GM19035 (cell line): ENCODE data around the gene PPFIBP1.
"Not testable (repeated sequence)": the region's sequence is repeated elsewhere in the genome, so short reads cannot be mapped to it uniquely, and the experiment has no call there.

Experiments used
- ATAC-seq: cut with Tn5 transposase; IDR thresholded peaks from one replicate; pipeline ENCODE4 v1.9.1; 2021; ENCODE audit not compliant: unreplicated experiment

The PPFIBP1 gene

DNA sequence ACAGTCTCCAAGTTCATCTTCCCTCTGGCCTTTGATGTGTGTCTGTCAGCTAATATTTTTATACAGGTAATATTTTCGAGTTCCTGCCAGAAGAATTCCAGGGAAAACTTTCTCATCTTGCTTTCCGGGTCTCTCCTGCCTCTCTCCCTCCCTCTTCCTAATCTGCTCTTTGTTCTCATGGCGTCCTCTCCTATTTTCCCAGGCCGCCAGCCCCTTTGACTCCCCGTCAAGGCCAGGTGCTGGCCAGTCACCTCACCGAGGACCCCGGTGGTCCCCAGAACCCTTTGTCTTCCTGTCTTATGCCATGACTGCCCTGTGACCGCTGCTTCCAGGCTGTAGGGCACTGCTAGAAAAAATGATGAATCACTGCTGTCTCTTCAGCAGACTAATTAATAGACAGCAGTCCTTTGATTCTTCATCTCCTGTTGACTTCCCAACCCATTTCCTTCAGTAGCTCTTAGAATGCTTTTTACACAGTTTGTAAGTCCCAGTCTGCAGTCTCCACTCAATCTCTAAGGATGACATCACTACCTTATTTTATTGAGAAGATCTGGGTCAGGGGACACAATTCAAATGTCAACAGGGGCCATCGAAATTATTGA, 40.7 kb downstream of the PPFIBP1 start:
- no peak for ATAC-seq

DNA sequence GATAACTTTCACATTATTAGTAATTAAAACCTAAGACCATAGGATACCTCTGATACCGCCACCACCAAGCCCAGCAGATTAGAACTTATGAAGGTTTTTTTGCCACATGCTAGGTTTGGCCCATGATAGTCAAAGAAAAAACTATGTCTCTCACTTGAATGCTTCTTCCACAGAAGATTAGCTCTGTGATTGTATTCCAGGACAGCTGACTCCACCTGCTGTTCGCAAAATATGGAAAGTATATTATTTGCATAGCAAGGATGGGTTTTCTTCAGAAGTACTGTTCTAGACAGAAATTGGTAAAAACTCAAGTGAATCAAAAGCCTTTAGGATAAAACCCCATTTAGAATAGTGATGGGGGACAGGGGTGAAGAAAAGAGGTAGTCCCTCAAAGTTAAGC, 42.2 kb downstream of the PPFIBP1 start:
- ATAC-seq = no peak

DNA sequence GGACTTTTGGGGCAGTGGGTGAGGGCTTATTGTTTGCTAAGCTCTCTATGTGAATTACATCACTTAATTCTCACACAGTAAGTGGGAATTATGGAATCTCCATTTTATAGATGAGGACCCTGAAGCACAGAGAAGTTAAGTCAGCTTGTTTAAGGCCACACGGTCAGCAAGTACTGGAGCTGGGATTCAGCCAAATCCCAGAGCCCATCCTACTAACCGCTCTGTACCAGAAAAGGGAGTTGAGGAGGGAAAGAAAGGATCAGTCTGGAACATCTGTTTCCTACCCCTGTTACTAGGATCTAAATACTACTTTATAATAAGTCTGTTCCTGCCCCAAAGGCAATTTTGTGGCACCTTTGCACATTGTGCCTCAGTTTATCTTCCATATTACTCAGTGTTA, 42.6 kb downstream of the PPFIBP1 start:
- no peak for ATAC-seq

DNA sequence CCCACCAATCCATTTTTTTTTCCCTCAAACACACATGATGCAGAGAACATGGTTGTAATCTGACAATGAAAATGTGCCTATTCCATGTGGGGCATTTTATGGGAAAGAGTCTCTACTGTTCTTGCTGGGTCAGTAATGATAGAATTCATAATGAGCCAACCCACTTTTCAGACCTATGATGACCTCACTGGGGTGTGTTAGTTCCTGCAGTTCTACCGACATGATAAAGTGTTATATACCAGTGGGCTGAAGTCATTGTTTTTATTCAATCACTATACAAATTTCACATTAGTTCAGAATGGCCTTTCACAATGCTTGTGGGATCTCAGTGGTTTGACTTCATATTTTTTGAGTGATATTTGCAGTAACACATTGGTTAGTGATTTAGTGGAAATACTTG, 47.5 kb downstream of the PPFIBP1 start:
- no peak for ATAC-seq

DNA sequence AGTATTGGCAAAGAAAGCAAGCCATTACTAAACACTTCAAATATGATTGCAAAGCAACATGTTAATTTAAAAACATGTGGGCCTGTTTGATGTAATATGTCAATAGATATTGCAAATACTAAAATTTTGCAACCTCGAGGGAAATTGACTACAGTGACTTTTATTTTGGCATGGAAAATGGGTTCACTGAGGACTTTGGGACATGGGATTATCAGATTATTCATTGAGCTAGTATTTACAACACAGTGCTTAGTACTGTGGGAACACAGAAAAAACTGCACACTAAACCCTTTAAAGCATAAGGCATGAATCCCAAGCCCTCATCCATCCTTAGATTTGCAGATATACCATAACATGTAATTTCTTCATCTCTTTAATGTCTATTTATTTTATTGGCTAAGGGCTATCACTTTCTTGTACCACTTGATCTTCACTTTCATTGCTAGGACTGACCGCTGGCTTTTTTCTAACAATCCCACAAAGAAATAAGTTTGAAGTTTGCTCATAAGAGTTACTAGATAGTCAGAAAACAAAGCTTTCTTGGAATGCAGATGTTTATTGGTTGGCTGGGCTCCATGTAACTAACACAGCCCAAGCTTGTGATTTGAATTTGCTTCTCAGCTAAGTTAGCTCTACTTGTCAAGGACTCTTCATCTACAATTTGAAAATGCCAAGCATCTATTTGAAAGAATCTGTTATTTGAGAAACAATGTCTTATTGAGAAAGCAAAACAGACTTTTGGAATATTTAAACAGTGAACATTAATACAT, 48.7 kb downstream of the PPFIBP1 start:
- ATAC-seq = no peak

DNA sequence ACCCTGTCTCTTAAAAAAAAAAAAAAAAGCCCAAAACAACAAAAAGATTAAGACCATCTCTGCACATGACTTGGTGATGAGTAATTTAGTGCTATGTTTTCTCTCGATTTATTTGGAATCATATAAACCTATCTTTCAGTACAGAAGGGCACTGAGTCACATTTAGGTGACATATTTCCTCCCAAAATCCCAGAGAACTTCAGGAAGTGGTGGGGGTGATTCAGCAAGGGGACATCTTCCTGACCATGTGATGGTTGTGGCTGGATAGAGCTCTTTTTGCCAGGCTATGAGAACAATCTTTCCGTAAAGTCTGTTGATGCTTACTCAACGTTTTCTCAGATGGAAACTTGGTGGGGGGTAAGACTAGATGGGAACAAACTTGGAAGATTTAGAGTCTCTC, 50.0 kb downstream of the PPFIBP1 start:
- ATAC-seq = no peak

DNA sequence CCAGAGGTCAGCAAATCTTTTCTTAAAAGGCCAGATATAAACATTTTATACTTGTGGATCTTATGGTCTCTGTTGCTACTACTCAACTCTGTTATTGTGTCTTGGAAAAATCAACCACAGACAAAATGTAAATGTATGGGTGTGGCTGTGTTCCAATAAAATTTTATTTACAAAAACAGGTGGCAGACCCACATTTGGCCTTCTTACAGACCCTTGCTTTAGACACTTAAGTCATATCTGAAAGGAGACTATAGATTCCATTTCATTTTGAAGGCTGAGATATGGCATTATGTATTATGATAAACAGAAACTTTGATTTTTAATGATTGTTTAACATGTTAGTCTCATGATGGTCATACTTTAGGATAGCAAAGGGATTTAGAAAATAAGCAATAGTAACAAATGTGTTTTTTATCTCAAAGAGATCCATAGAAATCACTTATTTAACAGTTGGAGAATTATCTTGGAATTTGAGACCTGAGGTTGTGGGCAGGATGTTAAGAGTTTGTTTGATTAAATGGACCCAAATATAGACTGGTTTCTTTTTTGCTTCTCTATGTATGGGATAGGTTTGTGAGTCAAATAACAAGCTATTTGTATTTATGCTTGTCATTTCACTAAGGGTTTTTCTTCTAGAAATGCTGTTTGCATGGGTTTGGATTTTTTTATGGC, 51.2 kb downstream of the PPFIBP1 start:
- ATAC-seq = no peak

DNA sequence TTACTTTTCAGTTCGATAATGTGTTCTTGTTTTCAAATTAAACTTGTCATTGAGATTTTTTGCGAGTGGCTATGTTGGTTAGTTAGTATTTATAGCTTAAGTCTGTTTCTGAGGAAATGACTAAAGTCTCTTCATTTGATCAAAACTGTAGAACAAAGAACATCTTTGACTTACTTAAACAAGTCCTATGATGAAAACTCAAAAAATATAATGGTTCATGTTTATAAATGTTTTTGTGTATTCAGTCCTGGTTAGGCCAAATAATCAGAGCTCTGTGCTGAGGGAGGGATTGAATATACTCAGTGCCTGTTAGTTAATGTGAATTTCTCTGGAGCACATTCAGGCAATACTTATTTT, 51.7 kb downstream of the PPFIBP1 start:
- no peak for ATAC-seq

DNA sequence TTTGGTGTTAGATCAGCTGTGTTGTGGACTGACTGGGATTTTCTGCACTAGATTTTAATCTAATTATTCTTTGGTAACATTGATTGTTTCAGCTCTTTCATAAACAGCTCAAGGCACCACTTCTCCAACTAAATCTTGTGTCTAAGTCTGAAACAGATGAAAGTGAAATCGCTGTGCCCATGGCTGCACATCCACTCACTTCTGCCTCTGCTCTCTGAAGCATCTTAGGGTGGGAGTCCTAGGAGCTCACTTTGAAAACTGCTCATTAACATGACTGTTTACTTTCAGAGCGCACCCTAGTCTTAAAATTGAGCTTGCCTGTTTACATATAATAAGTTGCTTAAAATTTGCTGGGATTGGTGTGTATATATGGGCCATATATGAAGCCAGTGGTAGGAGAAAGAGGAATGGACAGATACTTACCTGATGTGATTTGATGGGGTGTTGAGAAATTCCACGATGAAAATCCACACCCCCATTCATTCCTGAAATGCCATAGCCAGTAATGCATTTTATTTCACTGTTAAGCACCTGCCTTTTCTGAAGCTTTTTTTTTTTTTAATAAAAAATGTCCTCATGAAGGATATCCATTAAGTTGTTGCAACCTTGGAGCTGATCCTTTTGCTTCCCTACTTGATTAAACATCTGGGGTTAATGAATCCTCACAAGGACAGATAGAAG, 52.8 kb downstream of the PPFIBP1 start:
- no peak for ATAC-seq

DNA sequence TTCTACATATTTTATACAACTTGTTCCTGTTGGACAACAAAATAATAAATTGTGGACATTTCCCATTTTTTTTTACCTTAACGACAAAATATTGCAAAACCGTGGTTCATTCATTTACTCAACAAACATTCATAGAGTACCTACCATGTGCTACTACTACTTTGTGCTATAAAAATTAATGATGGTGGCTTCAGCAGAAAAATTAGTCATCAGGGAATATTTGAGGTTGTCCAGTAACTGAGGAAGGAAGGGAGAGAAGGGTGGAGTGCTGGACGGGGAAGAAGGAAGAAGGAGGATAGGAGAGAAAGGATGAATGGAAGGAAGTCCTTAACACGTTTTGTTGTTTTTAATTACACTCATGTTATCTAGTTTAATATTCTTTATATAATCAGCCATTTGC, 53.7 kb downstream of the PPFIBP1 start:
- no peak for ATAC-seq

DNA sequence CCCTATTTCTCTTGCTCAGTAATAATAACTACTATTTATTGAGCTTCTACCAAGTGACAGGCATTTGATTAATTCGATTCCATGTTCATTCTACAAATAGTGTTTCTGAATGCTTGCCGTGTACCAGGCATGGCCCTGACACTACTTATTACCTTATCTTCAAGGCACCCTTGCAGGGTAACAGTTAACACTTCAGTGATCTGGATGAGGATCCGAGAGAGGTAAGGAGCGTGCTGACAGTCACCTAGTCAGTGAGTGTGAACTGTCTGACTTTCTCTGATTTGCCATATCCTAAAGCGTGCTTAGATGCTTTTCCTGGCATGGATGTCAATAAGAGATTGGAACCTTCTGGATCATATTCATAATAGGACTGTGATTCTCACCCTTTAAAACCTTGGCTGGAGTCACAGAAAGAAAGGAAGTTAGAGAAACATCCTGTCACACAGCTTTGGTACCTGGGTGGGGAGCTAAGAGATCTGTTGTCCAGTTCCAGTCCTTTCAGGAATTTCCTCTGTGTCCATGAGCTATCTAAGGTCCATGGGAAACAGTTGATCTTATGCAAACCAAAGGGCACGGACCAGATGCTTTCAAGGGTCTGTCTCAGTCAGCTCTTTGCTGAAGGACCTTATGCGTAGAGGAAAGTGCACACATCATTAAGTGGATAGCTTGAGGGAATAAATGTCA, 54.8 kb downstream of the PPFIBP1 start:
- no peak for ATAC-seq

DNA sequence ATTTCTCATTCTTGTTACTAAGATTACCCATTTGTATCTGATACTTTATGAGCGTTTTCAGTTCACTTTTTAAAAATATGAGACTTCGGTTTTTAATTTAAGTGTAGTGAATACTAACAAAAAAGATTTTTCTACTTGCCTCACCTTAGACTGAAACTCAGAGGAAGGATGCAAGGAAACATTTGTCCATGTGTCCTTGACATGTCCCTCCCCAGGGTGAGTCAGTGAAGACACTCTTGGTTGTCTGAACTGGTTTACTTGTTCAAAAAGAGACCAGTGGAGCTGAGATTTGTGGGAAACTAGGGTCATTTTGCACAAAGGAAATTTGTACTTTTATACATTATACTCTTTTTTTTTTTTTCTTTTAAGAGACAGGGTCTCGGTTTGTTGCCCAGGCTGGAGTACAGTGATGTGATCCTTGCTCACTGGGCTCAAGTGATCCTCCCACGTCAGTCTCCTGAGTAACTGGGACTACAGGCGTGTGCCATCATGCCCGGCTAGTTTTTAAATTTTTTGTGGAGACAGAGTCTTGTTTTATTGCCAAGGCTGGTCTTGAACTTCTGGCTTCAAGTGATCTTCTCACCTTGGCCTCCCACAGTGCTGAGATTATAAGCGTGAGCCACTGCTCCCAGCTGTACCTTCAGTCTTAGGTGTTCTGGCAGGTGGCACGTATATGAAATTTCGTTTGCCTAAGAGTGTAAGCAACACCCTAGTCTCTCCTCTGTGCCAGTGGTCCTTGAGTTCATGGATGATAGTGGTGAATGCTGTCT, 56.7 kb downstream of the PPFIBP1 start:
- ATAC-seq = no peak

DNA sequence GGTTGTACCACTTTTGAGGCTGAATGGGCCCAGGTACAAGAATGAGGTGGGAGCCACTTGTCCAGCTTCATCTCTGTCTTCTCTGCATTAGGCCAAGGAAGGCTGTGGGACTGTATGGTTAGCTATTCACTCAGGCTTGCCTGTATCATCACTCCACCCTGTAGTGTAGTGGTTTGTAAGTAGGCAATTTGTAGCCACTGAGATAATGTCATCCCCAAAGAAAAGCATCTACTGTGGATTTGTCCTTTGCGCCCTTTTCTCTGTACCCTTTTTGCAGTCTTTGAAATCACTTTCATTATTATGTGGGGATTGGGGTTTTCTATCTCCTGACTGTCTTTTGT, 57.3 kb downstream of the PPFIBP1 start:
- not testable (repeated sequence) for ATAC-seq

DNA sequence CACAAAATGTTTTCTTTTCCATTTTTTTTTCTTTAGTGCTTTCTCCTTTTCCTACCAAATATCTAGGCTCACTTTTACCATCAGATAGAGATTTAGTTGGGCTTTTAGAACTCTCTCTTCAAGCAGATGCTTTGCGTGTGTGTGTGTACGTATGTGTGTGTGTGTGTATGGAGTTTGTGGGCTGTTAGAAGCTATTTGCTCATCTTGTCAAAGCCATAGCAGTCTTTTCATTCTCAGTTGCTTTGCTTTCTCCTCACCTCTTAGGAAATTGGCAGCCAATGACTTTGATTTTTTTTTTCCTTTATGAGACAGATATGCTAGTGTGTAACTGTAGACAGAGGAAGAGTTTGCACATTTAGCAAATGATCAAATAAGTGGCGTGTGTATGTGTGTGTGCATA, 57.8 kb downstream of the PPFIBP1 start:
- not testable (repeated sequence) for ATAC-seq

DNA sequence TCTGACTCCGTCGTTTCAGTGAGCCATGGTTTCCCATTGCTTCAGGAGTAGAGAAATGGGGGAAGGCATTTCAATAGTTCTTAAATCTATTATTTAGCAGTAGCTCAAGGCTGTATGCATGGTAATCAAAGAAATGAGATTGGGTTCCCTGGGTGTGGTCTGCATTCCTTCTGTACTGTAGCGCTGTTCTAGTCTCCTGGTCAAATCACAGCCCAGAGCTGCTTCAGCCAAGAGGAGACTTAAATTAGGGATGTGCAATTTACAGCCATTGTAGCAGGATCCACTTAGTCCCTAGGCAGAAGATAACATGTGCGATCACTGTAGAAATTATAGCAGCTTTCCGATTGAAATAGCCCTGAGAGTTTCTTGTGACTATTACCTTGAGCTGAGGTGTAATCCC, 58.4 kb downstream of the PPFIBP1 start:
- ATAC-seq = not testable (repeated sequence)

DNA sequence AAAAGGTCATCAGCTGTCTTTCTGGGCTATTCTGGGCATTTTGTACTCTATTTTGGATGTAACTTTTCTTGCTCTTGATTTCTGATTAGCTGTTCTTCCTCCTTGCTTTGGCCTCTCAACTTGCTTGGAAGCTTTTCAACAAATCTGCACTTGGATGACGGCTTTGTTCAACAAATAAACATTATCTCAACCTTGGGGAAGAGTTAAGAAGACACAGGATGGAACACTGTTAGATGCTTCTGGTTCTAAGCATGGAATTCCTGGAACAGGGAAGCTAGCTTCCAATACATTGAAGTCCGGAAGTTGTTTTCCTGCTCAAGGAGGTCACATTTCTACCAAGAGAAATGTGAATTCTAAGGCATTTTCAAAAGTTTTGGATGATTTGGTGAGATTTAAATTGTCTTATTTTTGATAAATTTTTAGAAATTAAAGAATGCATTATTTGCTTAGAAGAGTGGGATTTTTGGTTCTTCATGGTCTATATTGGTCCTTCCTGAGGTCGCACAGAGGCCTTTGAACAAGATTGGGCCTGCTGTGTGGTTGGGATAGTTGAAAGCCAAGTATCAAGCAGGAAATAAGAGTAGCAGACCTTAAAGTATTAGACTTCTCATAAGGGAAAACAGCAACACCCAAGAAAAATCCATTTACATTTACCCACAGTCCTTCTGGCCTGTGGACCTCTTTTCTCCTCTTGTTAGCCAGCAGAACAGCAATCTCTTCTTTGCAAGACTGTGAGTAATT, 59.2 kb downstream of the PPFIBP1 start:
- no peak for ATAC-seq

DNA sequence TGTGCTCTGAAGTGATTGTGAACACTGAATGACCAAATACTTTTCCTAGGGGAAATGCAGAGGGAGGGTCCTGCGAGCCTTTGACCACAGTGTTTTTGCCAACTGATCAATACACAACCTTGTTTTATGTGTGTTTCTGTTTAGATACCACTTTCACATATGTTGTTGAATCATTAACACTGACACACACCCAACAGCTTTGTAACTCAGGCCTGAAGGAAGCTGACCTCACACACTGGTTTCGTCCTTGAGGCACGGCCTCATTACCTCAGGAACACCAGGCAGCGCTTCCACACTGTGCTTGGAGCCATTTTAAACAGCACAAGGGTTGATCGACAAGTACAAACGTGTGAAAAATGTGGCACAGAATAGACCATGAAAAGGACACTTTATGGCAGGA, 60.0 kb downstream of the PPFIBP1 start:
- no peak for ATAC-seq

DNA sequence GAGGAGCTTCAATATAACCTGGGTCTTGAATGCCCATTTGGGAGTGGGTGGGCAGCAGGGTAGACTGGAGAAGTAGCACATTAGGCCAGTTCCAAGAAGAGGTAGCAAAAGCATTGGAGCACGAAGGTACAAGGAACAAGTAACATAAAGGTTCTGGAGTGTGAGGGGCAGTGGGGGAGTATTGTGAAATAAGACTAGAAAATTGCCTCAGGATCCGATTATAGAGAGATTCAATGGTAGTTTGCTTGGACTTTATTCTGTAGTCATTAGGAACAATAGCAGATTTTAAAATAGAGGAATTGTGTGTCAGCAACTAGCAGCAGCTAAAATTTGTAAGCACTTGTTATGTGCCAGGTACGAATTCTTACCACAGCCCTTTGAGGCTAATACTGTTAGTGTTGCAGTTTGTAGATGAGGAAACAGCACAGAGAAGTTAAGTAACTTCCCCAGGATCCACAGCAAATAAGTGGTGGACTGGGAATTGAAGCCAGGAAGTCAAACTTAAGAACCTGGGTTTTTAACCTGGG, 61.8 kb downstream of the PPFIBP1 start:
- no peak for ATAC-seq

DNA sequence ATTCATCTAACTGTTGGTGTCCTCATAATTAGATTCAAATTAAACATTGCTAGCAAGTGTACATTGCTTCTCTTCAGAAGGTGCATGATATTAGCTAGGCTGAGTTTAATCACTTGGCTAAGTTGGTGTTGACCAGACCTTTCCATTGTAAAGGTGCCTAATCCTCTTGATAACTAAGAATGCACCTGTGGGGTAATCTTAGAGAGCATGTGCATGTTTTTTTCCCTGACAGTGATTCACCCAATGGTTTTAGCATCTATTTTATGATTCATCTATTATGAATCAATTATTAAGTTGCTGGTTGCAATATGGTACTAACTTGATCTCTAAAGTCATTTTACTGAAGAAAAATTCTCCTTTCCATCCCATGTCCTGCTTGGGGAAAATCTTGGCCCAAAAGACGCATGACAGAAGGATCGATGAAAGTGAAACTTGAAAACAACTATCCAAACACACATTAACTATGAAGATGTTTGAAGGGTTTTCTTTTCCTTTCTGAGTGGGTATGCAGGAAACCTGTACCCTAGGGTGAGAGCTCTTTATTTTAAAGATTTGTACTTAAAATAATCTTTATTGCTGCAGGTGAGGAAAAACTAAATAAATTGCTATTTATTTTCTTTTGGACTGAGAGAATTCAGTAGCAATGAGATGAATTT, 64.2 kb downstream of the PPFIBP1 start:
- not testable (repeated sequence) for ATAC-seq
